GM12878 (cell line): ENCODE data around the gene NOL4L. TPM values are rescaled to one million over a fixed set of nuclear protein-coding genes. Genes with fewer than 3 reads are reported as not detected.

ENCODE experiments used
- CBFB ChIP-seq: IDR thresholded peaks from 2 replicates; pipeline ENCODE4 v1.6.1; 2016; ENCODE audit warnings: antibody characterized with exemption, low read depth
- CBX5 ChIP-seq: sonication (generic); IDR thresholded peaks from 2 replicates; pipeline ENCODE4 v1.6.1; 2016; ENCODE audit warnings: low read depth, moderate library complexity, mild to moderate bottlenecking, inconsistent platforms
- CREM ChIP-seq: IDR thresholded peaks from 2 replicates; pipeline ENCODE4 v1.6.1; 2014; ENCODE audit warnings: antibody characterized with exemption, low read depth
- EGR1 ChIP-seq, 2 experiments: IDR thresholded peaks; 1 replicate in 1 of 2; 2 replicates in 1 of 2; pipeline ENCODE4 v1.6.1; 2011 to 2012; ENCODE audit warnings: low read depth in 2 of 2, low read length in 2 of 2, borderline replicate concordance in 1 of 2, mild to moderate bottlenecking in 1 of 2, moderate library complexity in 1 of 2
- GABPA ChIP-seq: IDR thresholded peaks from 2 replicates; pipeline ENCODE4 v1.6.1; 2014; ENCODE audit warnings: antibody characterized with exemption, low read depth, mild to moderate bottlenecking, inconsistent platforms
- JUND ChIP-seq: IDR thresholded peaks from 2 replicates; pipeline ENCODE4 v1.6.1; 2012; ENCODE audit warnings: low read depth, mild to moderate bottlenecking, low read length, improper control_type of control experiment, moderate library complexity
- NR2C2 ChIP-seq: IDR thresholded peaks from 2 replicates; pipeline ENCODE4 v1.6.1; 2011; ENCODE audit warnings: borderline replicate concordance, low read depth; ENCODE audit not compliant: control insufficient read depth, insufficient read length
- RAD51 ChIP-seq: fragments of 450-650 bp; IDR thresholded peaks from 2 replicates; pipeline ENCODE4 v1.6.1; 2016; ENCODE audit warnings: moderate library complexity, mild to moderate bottlenecking, inconsistent platforms
- RCOR1 ChIP-seq: conservative IDR thresholded peaks from 2 replicates; pipeline ENCODE4 v1.6.1; 2012; ENCODE audit warnings: low read depth, low read length, improper control_type of control experiment
- RELA ChIP-seq: fragments of 450-650 bp; IDR thresholded peaks from 2 replicates; pipeline ENCODE4 v1.8.0; 2014; ENCODE audit warnings: borderline replicate concordance; ENCODE audit not compliant: partially characterized antibody
- SMAD5 ChIP-seq: IDR thresholded peaks from 2 replicates; pipeline ENCODE4 v1.6.1; 2016; ENCODE audit warnings: antibody characterized with exemption, low read depth
- YY1 ChIP-seq: IDR thresholded peaks from 2 replicates; pipeline ENCODE4 v1.6.1; 2011; ENCODE audit warnings: low read depth, mild to moderate bottlenecking, low read length
- ZBED1 ChIP-seq: IDR thresholded peaks from 2 replicates; pipeline ENCODE4 v1.6.1; 2016; ENCODE audit warnings: borderline replicate concordance
- polyA plus RNA-seq, 11 experiments: library from polyadenylated mRNA; depleted of rRNA in 4 of 11; unstranded in 6 of 11; stranded (reverse) in 5 of 11; fragments of >200 nt; fragmentation: Nextera tagmentation in 4 of 11; fragmentation: Illumina TruSeq in 1 of 11; extraction: Ambion mirVana in 4 of 11; extraction: Trizol in 1 of 11; gene quantifications; 1 replicate in 1 of 11; 2 replicates in 10 of 11; pipeline versions ENCODE4 v1.2.1 to v1.2.3, GENCODE V29; 2011 to 2016; ENCODE audit warnings: inconsistent platforms in 2 of 11, missing spikeins in 2 of 11, low read depth in 1 of 11
- total RNA-seq, 4 experiments: library from RNA; depleted of rRNA in 3 of 4; stranded (reverse); fragments of >200 nt in 3 of 4; fragmentation: Illumina TruSeq in 1 of 4; extraction: Trizol in 1 of 4; gene quantifications; 2 replicates each; pipeline versions ENCODE4 v1.2.1 to v1.2.3, GENCODE V29; 2013 to 2021
- TF ChIP-seq, protein P1 (sequence below): fragments of 450-650 bp; formaldehyde crosslinking; IDR thresholded peaks from 2 replicates; pipeline ENCODE4 v1.5.0; 2022; ENCODE audit warnings: mild to moderate bottlenecking, missing genetic modification characterization
- TF ChIP-seq, protein P2 (sequence below): IDR thresholded peaks from 2 replicates; pipeline ENCODE4 v1.6.1; 2012; ENCODE audit warnings: low read depth, low read length, improper control_type of control experiment
- TF ChIP-seq, protein P3 (sequence below): fragments of 450-650 bp; IDR thresholded peaks from 2 replicates; pipeline ENCODE4 v1.6.1; 2017; ENCODE audit warnings: mild to moderate bottlenecking

The NOL4L gene
- total and polyA plus RNA-seq, 10 of the 15 experiments (the other 5 are each of a cell fraction or from before 2014, with no cell fraction given) = 2.3 to 24.0 (median 8.0) TPM

DNA sequence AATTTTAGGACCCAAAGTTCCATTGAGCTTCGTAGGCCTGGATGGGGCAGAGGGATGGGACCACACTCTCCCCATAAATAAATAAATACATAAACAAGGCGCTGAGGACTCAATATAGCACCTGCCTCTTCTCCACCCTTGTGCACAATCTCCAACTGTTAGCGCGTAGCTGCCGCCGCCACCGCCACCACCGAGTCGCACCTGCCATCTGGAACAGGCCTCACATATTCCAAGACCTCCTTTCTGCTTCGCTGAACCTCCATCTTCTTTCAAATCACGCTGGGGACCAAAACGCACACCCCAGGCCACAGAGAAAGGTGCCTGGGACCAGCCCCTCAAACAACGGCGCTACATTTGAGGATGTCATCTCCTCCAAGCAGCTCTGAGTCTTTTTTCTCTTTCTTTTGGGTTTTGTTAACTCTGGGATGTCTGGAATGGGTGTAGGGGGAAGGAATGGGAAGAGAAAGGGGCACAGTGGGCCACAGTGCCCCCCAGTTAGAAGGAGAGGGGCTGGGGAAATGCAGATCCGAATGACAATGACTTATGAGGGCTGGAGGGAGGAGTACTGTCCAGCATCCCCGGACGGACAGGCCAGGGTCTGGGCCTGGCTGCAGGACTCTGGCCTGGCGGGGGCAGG lies 49.7 kb downstream of the NOL4L start (continued):
- TF ChIP-seq CBFB = no peak
- no peak for TF ChIP-seq RAD51
- TF ChIP-seq RELA = no peak
- 0 out of 2 replicates have a peak, but pooled peaks have one; percentile 30 for TF ChIP-seq SMAD5
- TF ChIP-seq YY1 = no peak
- TF ChIP-seq RCOR1 = no peak
- TF ChIP-seq GABPA = no peak
- TF ChIP-seq, protein P1, sequence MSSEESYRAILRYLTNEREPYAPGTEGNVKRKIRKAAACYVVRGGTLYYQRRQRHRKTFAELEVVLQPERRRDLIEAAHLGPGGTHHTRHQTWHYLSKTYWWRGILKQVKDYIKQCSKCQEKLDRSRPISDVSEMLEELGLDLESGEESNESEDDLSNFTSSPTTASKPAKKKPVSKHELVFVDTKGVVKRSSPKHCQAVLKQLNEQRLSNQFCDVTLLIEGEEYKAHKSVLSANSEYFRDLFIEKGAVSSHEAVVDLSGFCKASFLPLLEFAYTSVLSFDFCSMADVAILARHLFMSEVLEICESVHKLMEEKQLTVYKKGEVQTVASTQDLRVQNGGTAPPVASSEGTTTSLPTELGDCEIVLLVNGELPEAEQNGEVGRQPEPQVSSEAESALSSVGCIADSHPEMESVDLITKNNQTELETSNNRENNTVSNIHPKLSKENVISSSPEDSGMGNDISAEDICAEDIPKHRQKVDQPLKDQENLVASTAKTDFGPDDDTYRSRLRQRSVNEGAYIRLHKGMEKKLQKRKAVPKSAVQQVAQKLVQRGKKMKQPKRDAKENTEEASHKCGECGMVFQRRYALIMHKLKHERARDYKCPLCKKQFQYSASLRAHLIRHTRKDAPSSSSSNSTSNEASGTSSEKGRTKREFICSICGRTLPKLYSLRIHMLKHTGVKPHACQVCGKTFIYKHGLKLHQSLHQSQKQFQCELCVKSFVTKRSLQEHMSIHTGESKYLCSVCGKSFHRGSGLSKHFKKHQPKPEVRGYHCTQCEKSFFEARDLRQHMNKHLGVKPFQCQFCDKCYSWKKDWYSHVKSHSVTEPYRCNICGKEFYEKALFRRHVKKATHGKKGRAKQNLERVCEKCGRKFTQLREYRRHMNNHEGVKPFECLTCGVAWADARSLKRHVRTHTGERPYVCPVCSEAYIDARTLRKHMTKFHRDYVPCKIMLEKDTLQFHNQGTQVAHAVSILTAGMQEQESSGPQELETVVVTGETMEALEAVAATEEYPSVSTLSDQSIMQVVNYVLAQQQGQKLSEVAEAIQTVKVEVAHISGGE (CRISPR knock-in tag) = no peak
- TF ChIP-seq CBX5 = no peak
- TF ChIP-seq NR2C2 = no peak
- 0 out of 2 replicates have a peak, but pooled peaks have one; percentile 12 for TF ChIP-seq ZBED1
- TF ChIP-seq, protein P2, sequence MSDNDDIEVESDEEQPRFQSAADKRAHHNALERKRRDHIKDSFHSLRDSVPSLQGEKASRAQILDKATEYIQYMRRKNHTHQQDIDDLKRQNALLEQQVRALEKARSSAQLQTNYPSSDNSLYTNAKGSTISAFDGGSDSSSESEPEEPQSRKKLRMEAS = no peak
- TF ChIP-seq, protein P3, sequence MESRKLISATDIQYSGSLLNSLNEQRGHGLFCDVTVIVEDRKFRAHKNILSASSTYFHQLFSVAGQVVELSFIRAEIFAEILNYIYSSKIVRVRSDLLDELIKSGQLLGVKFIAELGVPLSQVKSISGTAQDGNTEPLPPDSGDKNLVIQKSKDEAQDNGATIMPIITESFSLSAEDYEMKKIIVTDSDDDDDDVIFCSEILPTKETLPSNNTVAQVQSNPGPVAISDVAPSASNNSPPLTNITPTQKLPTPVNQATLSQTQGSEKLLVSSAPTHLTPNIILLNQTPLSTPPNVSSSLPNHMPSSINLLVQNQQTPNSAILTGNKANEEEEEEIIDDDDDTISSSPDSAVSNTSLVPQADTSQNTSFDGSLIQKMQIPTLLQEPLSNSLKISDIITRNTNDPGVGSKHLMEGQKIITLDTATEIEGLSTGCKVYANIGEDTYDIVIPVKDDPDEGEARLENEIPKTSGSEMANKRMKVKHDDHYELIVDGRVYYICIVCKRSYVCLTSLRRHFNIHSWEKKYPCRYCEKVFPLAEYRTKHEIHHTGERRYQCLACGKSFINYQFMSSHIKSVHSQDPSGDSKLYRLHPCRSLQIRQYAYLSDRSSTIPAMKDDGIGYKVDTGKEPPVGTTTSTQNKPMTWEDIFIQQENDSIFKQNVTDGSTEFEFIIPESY = 0 out of 2 replicates have a peak, but pooled peaks have one; percentile 51
- no peak for TF ChIP-seq JUND
- TF ChIP-seq CREM = 0 out of 2 replicates have a peak, but pooled peaks have one; percentile 5
- TF ChIP-seq EGR1 (IDR thresholded peaks at IDR 0.05; ENCODE audit: borderline replicate concordance in 1 of 2, low read depth in 2 of 2, low read length in 2 of 2) = no peak
